Fibroblast of pulmonary artery (primary cell): ENCODE data around the gene FOXD1.

Experiments used
- DNase-seq: peaks from one replicate; pipeline ENCODE4 v3.0.0-alpha.2; 2010; ENCODE audit warnings: low read depth
- H3K4me3 ChIP-seq: replicated peaks from 2 replicates; pipeline ENCODE4 v1.5.1; 2011; ENCODE audit warnings: low read depth, mild to moderate bottlenecking, control low read depth, low read length, moderate library complexity
- CTCF ChIP-seq: IDR thresholded peaks from 2 replicates; pipeline ENCODE4 v1.5.1; 2011; ENCODE audit warnings: mild to moderate bottlenecking, control low read depth, low read length, inconsistent platforms; ENCODE audit errors: missing control alignments

Gene FOXD1

GRCh38 chr5:73420666-73421065 lies 27.9 kb downstream of the FOXD1 start:
- H3K4me3 ChIP-seq: no peak overlapping the region
- no peak for TF ChIP-seq CTCF
- no peak for DNase-seq

- DNase-seq: peak; percentile 27
- no peak for TF ChIP-seq CTCF
- H3K4me3 ChIP-seq: peak overlapping the region; percentile 11
Observed at GRCh38 chr5:73419465-73420390, 28.8 kb downstream of the FOXD1 start.

GRCh38 chr5:73419117-73419464 lies 29.5 kb downstream of the FOXD1 start:
- TF ChIP-seq CTCF: no peak
- H3K4me3 ChIP-seq: no peak overlapping the region
- DNase-seq: no peak

- no peak for DNase-seq
- H3K4me3 ChIP-seq: no peak overlapping the region
- TF ChIP-seq CTCF: no peak
Observed at GRCh38 chr5:73418244-73418691, 30.3 kb downstream of the FOXD1 start.

- no peak for DNase-seq
Observed at GRCh38 chr5:73417303-73418034, 31.1 kb downstream of the FOXD1 start.

GRCh38 chr5:73415617-73416016 lies 33.0 kb downstream of the FOXD1 start:
- no peak overlapping the region for H3K4me3 ChIP-seq
- no peak for DNase-seq
- no peak for TF ChIP-seq CTCF

More at GRCh38 chr5:73417303-73418034, 31.1 kb downstream of the FOXD1 start:
- TF ChIP-seq CTCF: no peak
- H3K4me3 ChIP-seq: no peak overlapping the region
